Glutamatergic neuron (in vitro differentiated cells): ENCODE measurements around the gene DNAJA4. TPM values are rescaled to one million over a fixed set of nuclear protein-coding genes. Genes with fewer than 3 reads are reported as not detected.

ENCODE experiments used
- DNase-seq: peaks from one replicate; pipeline ENCODE4 v3.0.0; 2022
- H3K27ac Mint-ChIP-seq: one replicate; pipeline ENCODE4 v1.8.0; 2020; ENCODE audit warnings: mild to moderate bottlenecking, mixed read lengths, inconsistent platforms; ENCODE audit not compliant: unreplicated experiment
- H3K27me3 Mint-ChIP-seq: one replicate; pipeline ENCODE4 v1.8.0; 2020; ENCODE audit warnings: mild to moderate bottlenecking, moderate library complexity, mixed read lengths, inconsistent platforms; ENCODE audit not compliant: unreplicated experiment
- H3K36me3 Mint-ChIP-seq: one replicate; pipeline ENCODE4 v1.8.0; 2020; ENCODE audit warnings: mild to moderate bottlenecking, mixed read lengths, inconsistent platforms; ENCODE audit not compliant: unreplicated experiment
- H3K4me1 Mint-ChIP-seq: one replicate; pipeline ENCODE4 v1.8.0; 2020; ENCODE audit warnings: mild to moderate bottlenecking, low read depth, mixed read lengths, inconsistent platforms; ENCODE audit not compliant: unreplicated experiment
- H3K4me3 Mint-ChIP-seq: one replicate; pipeline ENCODE4 v1.8.0; 2020; ENCODE audit warnings: mild to moderate bottlenecking, mixed read lengths, inconsistent platforms; ENCODE audit not compliant: unreplicated experiment
- H3K9me3 Mint-ChIP-seq: one replicate; pipeline ENCODE4 v1.8.0; 2020; ENCODE audit warnings: mild to moderate bottlenecking, moderate library complexity, mixed read lengths, inconsistent platforms; ENCODE audit not compliant: unreplicated experiment
- total RNA-seq: library from RNA; stranded (reverse); fragmentation: NEBNext Ultra II Directional; extraction: Animal tissue kit (Norgen Biotek cat#: 25700); gene quantifications from one replicate; pipeline ENCODE4 v1.2.1, GENCODE V29; 2021; ENCODE audit not compliant: unreplicated experiment
- TF ChIP-seq, protein P1 (sequence below): fragments of 200-600 bp; sonication (generic); IDR thresholded peaks from one replicate; pipeline ENCODE4 v1.5.0; 2021; ENCODE audit not compliant: partially characterized antibody, unreplicated experiment

Gene DNAJA4
- total RNA-seq, 1 donor from 2014 or later = 2.4 TPM

DNA sequence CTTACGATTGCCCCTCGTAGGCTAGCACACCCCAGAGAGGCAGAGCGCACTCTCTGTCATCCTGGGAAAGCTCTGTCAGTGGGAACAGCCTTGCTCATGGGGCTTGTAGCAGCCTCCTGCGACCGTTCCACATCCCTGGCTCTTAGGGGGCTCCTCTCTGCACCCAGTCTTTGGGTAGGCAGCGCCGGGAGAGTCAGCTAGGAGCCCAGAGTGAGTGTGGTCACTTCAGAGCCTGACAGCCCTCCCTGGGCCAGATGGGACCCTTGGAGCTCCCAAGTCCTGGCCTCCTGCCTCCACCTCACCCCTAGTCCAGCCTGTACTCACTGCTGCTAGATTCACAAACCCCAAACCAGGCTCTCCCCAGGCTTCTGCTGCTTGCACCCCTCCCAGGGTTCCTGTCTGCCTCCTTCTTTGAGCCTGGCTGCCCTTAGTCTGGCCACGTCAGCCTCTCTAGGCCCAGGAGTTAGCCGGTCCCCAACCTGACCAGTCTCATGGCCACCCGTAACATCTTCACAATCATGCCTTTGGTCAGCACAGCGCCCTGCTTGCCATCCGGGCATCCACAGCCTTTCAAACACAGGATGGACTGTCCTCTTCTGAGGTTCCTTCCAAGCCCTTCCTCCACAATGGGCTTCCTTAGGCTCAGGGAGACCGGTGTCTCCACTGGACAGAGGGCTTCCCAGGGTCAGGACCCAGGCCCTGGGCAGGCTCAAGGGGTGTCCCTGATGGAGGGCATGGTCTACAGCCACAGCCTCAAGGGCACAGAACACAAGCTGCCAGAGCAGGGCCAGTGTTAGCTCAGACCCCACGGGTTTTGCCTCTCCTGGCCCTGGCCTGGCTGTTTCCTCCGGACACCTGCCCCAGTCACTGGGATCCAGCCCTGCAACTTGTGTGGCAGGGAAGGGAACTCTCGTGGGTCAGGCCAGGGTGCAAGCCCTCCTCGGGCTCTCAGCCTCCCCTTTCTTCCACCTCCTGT is 34.6 kb upstream of the DNAJA4 start:
- H3K4me1 Mint-ChIP-seq = peaks cover 4% of the 10 kb centered on the region
- H3K4me3 Mint-ChIP-seq = no peak overlapping the region
- no peaks in the 10 kb centered on the region for H3K9me3 Mint-ChIP-seq
- DNase-seq = no peak
- no peak overlapping the region for H3K27ac Mint-ChIP-seq
- TF ChIP-seq, protein P1, sequence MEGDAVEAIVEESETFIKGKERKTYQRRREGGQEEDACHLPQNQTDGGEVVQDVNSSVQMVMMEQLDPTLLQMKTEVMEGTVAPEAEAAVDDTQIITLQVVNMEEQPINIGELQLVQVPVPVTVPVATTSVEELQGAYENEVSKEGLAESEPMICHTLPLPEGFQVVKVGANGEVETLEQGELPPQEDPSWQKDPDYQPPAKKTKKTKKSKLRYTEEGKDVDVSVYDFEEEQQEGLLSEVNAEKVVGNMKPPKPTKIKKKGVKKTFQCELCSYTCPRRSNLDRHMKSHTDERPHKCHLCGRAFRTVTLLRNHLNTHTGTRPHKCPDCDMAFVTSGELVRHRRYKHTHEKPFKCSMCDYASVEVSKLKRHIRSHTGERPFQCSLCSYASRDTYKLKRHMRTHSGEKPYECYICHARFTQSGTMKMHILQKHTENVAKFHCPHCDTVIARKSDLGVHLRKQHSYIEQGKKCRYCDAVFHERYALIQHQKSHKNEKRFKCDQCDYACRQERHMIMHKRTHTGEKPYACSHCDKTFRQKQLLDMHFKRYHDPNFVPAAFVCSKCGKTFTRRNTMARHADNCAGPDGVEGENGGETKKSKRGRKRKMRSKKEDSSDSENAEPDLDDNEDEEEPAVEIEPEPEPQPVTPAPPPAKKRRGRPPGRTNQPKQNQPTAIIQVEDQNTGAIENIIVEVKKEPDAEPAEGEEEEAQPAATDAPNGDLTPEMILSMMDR = no peak
- peaks cover 7% of the 10 kb centered on the region for H3K27me3 Mint-ChIP-seq
- no peaks in the 10 kb centered on the region for H3K36me3 Mint-ChIP-seq

DNA sequence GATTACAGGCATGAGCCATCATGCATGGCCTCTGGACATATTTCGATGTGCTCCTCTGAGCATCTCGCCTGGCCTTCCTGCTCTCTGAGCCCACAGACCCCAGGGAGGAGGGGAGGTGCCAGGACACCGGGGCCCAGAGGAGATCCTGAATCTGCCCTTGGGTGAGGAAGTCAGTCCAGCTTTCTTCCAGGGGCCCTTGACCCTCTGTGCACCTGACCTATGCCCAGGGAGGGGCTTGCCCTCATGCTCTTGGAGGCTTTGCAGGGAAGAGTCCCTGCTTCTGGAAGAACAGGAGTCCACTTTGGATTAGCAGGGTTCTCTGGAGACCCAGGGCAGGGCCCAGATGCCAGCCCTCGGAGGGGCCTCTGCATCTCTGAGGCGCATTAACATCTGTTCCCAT is 31.4 kb upstream of the DNAJA4 start:
- Mint-ChIP-seq H3K9me3 (no peaks in the 10 kb centered on the region), H3K4me3 (no peak overlapping the region), H3K27me3 (peaks cover 9% of the 10 kb centered on the region), H3K4me1 (peaks cover 4% of the 10 kb centered on the region), H3K27ac (no peak overlapping the region), H3K36me3 (no peaks in the 10 kb centered on the region)
- TF ChIP-seq, protein P1 = no peak
- no peak for DNase-seq

DNA sequence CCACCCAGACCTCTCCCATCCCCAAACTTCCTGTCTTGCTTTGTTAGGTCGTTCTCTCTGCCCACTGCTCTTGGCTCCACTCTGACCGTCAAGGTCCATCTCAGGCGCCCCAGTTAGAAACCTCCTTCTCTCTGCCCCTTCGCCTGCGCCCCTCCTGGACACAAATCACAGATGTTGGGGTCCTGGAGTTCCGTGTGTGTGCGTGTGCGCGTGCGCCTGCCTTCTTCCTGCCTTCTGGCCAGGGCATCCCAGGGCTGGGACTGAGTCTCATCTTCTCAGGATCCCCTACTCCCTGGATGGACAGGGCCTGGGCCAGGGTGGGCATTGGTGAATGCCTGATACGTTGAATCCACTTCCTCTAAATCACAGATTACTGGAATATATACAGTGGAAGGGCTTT is 30.9 kb upstream of the DNAJA4 start:
- TF ChIP-seq, protein P1 = no peak
- DNase-seq = no peak
- Mint-ChIP-seq H3K36me3 (no peaks in the 10 kb centered on the region), H3K4me1 (peaks cover 4% of the 10 kb centered on the region), H3K27me3 (peaks cover 9% of the 10 kb centered on the region), H3K27ac (no peak overlapping the region), H3K4me3 (peak overlapping the region; percentile 20), H3K9me3 (peaks cover 2% of the 10 kb centered on the region)

DNA sequence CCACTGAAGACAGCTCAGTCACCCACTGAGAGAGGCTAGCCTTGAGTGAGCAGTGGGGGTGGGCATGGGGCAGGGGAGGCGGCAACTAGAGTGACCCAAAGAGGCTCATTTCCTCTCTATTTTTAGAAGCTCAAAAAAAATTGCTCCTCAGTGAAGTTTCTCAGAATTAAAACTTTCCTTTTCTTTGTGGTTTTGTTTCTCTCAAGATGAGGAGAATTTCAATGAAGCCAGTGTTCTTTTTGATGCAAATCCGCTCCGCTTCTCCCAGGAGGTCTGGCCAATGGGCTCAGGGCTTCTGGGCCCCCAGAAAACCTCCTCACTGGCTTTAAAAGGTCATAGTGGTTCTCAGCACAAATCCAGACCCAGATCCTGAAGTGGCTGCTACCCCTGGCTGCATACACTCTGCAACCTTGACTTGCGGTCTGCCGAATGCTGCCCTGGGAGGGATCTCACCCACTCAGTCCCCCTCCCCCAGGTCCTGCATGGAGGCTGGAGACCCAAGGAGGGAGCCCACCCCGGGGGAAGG is 29.8 kb upstream of the DNAJA4 start, which contains the start of gene ACSBG1:
Gene ACSBG1, minus strand, starts transcription at position 51 of the 526 bp plus-strand sequence. CDS start 64 bp downstream, outside the sequence.
- no peaks in the 10 kb centered on the region for H3K36me3 Mint-ChIP-seq
- H3K4me3 Mint-ChIP-seq = peak within 1 kb of the TSS; percentile 20
- H3K4me1 Mint-ChIP-seq = peaks cover 4% of the 10 kb centered on the region
- H3K9me3 Mint-ChIP-seq = peaks cover 2% of the 10 kb centered on the region
- H3K27ac Mint-ChIP-seq = no peak within 1 kb of the TSS
- H3K27me3 Mint-ChIP-seq = peaks cover 9% of the 10 kb centered on the region
- DNase-seq = no peak
- TF ChIP-seq, protein P1 = no peak

DNA sequence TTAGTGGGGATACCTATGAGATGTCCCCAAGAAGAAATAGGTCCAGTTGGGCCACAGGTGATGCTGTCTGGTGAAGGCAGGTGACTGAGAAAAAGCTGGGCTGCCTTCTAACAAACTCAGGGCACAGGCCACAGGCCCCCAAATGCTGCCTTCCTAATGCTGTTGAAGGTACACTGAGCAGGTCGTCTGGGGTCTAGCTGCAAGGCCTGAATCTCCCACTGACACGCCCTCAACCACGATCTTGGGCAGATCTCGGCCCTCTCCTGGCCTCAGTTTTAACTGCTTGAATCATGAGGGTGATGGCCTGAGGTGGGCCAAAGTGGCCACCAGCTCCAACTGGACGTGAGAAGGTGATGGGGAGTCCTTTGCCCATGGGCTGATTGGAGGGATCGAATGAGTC is 27.9 kb upstream of the DNAJA4 start:
- Mint-ChIP-seq H3K27ac (no peak overlapping the region), H3K9me3 (peaks cover 4% of the 10 kb centered on the region), H3K4me3 (no peak overlapping the region), H3K36me3 (no peaks in the 10 kb centered on the region), H3K27me3 (peaks cover 9% of the 10 kb centered on the region), H3K4me1 (peaks cover 4% of the 10 kb centered on the region)
- DNase-seq = no peak
- TF ChIP-seq, protein P1 = no peak
